ENCODE data around the gene USP2.

USP2 gene

DNA sequence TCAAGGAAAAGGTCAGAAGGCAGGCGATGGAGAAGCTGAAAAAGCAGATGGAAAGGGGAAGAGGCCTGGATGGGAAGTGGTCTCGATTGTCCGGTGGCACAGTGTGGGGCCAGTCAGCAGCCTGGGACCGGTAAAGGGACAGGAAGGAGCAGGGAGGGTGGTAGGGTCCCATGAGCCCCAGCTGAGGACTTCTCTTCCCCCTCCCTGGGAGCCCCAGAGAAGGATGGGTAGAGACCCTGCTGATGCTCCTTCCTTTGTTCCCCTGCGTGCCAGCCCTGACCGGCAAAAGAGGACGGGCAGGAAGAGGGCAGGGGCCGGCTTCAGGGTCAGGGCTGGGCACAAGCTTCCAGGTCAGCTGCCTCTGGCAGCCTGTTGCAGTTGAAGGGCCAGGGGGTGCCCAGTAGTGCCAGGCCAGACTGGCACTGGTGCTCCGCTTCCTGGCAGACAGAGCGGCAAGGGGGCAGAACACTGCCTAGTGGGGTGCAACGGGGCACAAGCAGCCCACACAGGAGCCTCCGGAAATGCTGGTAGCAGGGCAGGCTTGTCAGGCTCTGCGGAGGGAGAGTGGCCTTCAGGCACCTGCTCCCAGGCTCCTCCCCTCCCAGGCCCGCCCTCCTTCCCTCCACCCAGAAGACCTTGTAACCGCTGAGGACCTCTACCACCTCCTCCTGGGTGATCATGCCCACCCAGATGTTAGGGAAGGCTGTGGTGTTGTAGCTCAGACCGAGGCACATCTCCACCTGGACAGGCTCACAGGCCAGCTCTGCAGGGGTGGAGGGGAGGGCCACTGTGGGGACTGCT, 40.1 kb downstream of the USP2 start:
- no peak for DNase-seq (ENCODE audit: low spot score)

DNA sequence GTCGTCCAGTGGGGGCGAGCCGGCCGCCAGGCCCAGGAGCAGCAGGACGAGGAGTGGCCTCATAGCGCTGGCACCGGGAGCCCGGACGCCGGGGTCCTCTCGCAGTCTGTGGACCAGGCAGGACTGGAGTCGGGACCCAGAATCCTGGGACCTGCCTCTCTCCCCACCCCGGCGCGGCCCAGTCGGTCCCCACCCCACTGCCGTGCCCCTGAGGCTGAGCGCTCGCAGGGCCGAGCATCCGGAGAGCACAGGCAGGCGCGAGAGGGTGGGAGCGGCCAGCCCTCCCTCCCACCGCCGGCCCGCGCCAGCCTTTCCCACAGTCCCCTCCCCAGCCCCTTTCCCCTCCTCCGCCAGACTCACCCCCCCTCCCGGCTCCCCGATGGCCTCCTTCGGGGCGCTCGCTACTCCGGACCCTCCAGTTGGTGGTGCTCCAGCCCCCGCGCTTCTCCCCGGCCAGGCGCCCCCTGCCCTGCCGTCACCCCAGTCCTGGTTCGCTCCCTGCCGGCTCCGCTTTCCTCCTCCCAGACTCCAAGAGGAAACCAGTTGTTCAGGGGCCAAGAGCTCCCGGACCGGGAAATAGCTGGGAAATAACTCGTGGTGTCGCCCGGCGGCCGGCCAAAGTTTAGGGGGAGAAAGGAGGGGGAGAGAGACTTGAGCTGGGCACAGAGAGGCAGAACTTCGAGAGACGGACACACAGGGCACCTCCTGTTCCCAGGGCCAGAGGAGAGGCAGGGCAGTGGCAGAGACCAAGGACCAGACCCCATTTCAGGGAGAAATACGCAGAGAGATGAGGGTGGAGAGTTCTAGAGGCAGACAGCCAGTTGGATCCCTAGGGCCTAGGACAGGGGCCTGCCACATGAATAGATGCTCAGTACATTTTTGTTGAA, 40.9 kb downstream of the USP2 start, which contains the start of gene C1QTNF5:
C1QTNF5 (minus strand) TSS at position 549 of the 887 bp plus-strand sequence; CDS start at position 63, 486 bp downstream.
- no peak for DNase-seq (ENCODE audit: low spot score)

DNA sequence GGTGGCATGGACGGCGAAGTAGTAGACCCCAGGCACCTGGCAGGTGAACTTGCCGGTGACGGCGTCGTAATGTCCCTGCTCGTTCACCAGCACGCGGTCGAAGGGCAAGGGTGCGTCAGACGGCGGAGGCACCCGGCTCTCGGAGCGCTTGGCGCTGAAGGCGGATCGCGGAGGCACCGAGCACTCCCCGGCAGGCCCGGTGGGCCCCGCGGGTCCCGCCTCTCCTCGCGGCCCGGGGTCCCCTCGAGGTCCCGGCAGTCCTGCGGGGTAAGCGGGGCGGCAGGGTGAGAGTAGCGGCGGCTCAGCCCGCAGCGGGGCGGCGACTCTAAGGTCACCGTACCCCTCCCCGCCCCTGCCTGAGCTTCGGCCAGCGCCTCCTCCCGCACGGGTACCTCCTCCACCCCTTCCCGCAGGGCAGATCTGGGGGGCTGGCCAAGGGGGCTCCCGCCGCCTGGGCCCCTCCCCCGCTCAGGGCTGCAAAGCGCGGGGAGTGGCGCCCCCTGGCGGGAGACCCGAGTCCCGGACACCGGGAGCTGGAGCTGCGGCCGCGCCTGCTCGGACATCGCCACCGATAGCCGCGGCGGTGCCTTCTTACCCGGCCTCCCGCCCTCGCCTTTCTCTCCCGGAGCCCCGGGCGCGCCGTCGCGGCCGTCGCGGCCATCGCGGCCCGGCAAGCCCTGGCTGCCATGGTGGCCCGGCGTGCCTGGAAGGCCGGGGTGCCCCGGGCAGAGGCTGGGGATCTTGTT, 41.7 kb downstream of the USP2 start:
- DNase-seq (ENCODE audit: low spot score) = peak; percentile 32

DNA sequence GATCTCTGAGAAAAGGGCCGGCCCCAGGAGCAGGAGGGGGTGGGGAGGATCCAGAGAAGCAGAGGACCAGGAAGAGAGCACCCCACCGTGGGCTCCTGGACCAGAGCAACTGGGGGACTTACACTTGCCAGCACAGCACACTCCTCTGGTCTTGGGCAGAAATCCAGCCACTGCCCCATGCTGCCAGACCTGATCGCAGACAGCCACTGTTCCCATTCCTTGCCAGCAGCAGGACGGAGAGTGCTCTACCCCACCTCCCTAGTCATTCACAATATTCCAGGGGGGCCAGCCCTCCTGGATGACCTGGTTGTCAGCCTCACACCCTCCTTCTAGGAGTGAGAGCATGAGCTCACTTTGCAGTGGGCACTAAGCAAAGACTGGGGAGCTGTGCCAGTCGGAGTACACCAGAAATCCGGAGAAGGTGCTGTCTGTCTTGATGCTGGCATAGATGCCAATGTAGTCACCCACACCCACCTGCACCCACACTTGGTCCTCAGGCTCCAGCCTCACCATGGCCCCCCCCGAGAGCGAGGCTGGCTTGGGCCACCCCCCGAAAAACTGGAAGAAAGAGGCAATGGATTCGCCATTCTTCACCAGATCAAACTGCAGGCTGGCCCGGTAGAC, 42.4 kb downstream of the USP2 start:
- no peak for DNase-seq (ENCODE audit: low spot score)

DNA sequence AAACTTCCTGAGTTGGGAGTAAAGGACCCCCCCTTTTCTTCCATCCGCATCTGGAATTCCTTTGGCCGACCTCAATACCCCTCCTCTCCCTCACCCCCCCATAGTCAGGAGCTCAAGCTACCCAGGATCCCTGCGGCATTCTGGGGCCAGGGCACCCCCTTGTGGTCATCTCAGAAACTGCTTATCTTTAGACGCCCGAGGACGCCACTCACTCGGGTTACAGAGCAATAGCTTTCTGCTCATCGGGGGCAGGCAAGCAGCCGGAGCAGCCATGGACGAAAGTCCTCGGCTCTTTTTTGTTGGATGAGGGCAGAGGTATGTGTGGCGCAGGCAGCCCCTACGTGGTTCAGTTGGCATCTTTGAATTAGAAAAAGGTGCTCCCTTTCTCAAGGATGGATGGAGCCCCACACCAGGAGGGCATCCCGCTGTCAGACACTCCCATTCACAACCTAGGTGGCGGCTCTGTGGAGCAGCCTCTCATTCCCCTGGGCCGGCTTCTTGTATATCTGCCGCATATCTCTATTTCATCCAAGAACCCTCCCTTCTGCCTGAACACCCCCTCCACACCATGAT, 43.1 kb downstream of the USP2 start:
- DNase-seq (ENCODE audit: low spot score) = peak; percentile 73

DNA sequence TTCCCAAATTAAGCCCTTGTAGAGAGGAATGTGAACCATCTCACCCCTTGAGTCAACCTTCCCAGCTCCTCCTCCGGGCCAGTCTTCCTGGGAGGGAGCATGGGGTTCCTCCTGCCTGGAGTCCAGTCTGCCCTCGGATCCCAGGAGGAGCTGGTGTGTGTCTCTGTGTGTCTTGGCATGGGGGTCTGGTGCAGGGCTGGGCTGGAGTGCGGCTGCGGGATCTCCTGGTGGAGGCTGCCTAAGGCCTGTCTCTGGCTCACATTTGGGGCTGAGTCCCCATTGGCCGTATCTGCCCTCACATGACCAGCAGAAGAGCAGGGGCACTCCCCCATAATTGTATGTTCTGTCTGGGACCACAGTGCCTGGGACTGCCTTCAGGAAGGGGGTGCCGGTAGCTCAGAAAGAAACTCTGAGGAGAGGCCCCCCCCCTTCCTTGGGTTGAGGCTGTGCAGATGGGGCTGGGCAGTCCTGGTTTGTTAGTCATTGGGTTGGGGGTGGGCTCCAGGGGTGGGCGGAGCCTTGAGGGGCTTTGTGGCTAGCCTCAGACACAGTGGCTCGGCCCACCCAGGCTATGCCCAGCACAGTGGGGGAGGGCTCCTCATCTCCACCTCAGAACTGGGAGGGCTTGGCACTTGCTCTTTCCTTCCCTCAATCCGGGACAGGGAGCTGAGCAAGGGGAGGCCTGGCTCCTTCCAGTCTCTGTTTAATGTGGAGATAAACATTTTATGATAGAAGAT, 43.7 kb downstream of the USP2 start:
- no peak for DNase-seq (ENCODE audit: low spot score)

DNA sequence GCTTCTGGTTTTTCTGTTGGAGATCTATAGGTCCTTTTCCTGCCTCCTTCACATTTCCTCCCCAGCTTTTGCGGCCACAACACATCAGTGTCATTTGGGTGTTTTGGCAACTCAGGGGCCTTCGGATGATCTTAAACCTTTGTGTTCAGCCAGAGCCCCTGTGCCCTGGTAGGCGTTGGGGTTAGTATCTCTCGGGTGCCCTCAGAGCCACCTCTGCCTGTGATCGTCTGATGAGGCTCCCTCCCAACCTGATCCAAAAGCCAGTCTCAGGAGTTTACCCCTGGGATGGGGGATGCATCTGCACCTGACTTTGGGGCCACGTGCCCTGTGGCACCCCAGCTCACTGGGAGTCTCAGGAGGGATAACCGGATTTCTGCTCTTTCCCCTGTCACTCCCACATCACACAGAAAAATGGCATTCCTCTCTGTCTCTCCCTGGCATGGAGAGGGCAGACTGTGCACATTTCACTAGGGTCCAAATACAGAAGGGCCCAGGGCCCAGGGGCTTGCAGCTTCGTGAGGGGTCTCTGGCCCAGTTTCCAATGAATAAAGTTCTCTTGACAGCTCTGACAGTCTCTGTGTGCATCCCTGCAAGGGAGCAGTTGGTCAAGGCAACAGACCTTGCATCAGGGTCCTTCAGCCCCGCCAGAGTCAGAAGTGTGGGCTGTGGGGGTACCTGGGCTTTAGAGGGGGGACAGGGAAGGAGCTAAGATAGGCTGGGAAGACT, 44.6 kb downstream of the USP2 start:
- DNase-seq (ENCODE audit: low spot score) = no peak

DNA sequence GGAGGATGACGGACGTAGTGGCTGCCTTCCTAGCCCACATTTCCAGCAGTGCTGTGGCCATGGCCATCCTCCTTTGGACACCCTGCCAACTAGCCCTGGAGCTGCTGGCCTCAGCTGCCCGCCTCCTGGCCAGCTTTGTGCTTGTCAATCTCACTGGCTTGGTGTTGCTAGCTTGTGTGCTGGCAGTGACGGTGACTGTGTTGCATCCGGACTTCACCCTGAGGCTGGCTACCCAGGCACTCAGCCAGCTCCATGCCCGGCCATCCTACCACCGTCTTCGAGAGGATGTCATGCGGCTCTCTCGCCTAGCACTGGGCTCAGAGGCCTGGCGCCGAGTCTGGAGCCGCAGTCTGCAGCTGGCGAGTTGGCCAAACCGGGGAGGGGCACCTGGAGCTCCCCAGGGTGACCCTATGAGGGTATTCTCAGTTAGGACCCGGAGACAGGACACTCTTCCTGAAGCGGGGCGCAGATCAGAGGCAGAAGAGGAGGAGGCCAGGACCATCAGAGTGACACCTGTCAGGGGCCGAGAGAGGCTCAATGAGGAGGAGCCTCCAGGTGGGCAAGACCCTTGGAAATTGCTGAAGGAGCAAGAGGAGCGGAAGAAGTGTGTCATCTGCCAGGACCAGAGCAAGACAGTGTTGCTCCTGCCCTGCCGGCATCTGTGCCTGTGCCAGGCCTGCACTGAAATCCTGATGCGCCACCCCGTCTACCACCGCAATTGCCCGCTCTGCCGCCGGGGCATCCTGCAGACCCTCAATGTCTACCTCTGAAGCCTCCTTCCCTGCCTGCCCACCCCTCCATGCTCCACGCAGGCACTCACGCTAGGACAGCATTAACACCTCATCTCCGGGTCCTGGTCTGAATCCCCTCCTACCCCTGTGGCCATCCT, 45.6 kb downstream of the USP2 start:
- DNase-seq (ENCODE audit: low spot score) = no peak

DNA sequence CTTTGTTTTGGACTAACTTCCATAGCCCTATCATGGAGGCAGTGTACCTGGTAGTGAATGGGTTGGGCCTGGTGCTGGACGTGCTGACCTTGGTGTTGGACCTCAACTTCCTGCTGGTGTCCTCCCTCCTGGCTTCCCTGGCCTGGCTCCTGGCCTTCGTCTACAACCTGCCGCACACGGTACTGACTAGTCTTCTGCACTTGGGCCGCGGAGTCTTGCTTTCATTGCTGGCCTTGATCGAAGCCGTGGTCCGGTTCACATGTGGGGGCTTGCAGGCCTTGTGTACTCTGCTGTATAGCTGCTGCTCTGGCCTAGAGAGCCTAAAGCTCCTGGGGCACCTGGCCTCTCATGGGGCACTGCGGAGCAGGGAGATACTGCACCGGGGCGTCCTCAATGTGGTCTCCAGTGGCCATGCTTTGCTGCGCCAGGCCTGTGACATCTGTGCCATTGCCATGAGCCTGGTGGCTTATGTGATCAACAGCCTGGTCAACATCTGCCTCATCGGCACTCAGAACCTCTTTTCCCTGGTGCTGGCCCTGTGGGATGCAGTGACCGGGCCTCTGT, 46.3 kb downstream of the USP2 start:
- no peak for DNase-seq (ENCODE audit: low spot score)

DNA sequence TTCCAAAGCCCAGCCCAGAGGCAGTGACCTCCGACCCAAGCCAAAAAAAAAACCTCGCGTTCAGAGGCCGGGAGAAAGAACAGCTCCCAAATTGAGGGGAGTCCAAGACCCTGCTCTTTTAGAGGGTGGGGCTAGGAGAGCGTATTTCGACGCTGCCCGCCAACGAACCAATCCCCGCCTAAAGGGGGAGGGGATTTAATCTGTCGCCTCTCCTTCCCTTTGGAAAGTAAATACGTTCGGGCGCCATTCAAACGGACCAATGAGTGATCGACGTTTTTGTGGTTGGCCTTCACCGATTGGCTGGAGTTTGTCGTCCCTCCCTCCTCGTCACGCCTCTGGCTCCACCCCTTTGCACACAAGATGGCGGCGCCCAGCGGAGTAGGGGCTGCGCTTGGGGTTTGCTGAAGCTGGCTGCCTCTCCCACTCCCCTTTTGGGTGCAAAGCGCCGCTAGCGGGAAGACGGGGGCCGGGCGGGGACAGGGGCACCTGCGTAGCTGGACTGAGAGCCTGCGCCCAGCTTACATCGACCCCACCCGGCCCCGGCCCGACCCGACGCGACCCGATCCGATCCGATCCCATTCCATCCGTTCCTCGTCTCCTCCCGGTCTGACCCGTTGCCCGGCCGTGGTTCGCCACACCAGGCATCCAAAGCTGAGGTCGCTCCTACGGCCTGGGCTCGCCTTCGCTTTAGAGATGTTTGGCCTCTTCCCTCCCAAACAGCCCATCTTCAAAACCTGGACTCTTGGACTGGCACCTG, 47.1 kb downstream of the USP2 start, which contains the start of gene RNF26:
RNF26 (plus strand) TSS at position 354 of the 757 bp plus-strand sequence. CDS start 596 bp downstream, outside the sequence.
- peak; percentile 98 for DNase-seq (ENCODE audit: low spot score)

DNA sequence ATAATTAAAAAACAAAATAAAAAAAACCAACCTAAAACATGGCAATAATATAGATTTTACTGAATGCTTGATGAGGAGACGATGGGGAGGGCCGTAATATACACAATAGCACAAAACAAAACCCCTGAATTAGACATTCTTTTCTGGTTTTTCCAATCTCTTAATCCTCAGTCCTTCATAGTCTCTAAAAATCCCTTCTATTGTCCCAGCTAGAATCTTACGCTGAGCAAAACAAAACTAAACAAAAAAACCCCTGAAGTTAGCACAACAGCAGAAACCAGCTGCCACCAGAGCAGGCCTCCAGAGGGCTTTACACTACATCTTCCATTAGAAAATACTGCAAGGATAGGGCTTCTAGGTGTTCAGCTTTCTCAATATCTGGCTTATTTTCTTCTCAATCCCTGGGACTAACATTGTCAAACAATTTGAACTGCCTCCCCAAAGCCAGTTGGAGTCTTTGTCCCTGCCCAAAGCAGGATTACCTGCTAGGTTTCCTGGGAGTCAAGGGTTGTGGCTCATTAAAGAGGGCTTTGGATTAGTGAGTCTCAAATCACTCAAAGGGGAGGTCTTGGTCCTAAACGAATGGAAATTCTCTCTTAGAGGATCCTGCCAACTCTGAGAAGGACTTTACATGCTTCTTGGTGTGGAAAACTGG, 49.3 kb downstream of the USP2 start:
- DNase-seq (ENCODE audit: low spot score) = no peak

DNA sequence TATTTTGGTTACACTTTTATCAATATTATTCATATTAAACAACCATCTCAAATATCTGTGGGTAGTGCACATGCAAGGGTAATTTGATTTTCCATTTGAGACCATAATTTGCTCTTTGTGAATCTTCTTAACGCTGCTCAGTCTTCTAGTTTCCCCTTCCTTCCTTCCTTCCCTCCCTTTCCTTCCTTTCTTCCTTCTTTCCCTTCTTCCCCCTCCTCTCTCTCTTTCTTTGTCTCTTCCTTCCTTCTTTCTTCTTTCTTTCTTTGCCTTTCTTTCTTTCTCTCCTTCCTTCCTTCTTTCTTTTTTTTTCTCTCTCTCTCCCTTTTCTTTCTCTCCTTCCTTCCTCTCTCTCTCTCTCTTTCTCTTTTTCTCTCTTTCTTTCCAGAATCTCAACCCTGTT, 51.3 kb downstream of the USP2 start:
- no peak for DNase-seq (ENCODE audit: low spot score)

DNA sequence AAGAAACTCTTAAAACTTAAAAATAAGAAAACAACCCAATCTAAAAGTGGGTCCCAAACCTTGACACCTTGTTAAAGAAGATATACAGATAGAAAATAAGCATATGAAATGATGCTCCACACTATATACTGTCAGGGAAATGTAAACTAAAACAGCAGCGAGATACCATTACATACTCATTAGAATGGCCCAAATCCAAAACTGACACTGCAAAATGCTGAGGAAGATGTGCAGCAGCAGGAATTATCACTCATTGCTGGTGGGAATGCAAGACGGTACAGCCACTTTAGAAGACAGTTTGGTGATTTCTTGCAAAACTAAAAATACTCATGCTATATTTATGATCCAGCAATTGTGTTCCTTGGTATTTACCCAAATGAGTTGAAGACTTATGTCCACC, 52.2 kb downstream of the USP2 start:
- no peak for DNase-seq (ENCODE audit: low spot score)

DNA sequence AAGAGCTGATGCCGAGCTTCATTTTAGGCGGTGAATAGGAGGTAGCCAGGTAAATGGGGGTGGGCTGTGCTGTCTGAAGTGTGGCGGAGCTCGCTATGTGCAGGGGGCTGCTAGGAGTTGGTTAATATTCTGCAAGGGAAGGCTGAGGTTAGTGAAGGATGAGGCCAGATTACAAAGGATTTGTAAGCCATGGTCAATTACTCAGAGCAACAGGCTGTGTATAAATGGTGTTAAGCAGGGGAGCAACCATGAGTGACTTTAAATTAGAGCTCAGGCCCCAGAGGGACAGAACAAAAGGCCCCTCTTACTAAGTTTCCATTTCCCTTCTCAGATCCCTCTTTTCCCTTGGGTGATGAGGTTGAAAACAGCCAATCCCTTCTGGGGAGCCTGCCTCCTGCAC, 57.3 kb downstream of the USP2 start:
- no peak for DNase-seq (ENCODE audit: low spot score)

DNA sequence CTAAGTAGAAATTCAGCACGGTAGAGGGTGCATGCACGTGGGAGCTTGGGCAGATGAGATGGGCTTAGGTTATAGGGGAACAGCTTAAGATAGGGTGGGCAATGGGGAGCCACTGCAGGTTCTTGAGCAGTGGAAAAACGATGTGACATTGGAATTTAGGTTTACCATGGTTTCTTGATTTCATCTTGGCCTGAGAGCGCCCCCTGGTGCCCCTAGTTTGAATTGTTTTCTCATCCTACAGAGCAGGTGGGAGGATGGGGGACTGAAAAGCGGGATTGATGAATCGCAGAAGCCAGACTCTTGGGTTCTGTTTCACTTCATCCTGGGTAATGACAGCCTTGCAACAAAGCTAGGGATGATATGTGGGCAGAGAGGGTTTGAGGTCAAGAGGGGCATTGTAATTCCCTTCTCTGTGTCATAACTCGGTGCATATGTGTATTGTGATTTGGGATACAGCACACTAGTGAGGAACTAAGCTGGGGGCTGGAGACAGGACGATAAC, 57.9 kb downstream of the USP2 start:
- DNase-seq (ENCODE audit: low spot score) = peak; percentile 77

DNA sequence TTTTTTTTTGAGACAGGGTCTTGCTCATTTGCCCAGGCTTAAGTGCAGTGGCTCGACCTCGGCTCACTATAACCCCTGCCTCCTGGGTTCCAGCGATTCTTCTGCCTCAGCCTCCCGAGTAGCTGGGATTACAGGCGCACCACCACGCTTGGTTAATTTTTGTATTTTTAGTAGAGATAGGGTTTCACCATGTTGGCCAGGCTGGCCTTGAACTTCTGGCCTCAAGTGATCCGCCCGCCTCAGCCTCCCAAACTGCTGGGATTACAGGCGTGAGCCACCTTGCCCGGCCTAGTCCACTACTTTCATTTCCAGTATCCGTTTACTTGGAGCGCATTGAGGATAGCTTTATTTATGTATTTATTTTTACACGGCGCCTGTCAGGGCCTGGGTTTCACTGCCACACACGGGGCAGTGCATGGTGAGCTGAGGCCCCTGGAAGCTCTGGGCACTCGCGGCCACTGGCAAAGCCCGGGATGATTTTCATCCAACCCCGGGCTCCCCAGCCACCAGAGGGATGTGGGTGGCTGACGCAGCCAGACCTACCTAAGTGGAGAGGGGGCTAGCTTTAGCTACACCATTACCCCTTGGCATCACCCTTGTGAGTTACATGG, 58.5 kb downstream of the USP2 start:
- no peak for DNase-seq (ENCODE audit: low spot score)

DNA sequence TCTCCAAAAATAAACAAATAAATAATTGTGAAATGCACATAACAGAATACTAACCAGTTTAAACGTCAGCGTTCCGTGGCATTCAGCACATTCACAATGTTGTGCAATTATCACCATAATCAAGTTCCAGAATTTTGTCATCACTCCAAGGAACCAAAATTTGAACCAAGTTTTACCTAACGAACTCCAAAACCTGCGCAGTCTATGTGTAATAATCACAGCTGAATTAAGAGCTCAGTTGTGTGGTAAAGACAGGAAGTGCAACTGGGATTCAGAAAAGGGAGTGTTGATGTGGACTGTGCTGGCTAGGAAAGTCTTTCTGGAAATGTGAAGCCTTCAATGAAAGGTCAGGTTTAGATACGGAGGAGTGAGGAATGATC, 59.1 kb downstream of the USP2 start:
- DNase-seq (ENCODE audit: low spot score) = no peak
